DOHH2 (cell line): ENCODE measurements around the gene ASIC1.

ENCODE experiments used
- H3F3A ChIP-seq: fragments of 200-600 bp; sonication (generic), shearing (Covaris generic); 2 replicates; pipeline ENCODE4 v1.6.0; 2016; ENCODE audit warnings: antibody characterized with exemption, mild to moderate bottlenecking; ENCODE audit not compliant: control insufficient read depth, insufficient read depth
- H3K27ac ChIP-seq: fragments of 200-600 bp; sonication (generic); 2 replicates; pipeline ENCODE4 v1.5.1; 2014; ENCODE audit warnings: low read depth, mild to moderate bottlenecking, low read length, moderate library complexity
- H3K27me3 ChIP-seq: fragments of 200-600 bp; sonication (generic); 2 replicates; pipeline ENCODE4 v1.6.1; 2014; ENCODE audit warnings: mild to moderate bottlenecking, low read length, mixed read lengths; ENCODE audit not compliant: control insufficient read depth
- H3K36me3 ChIP-seq: fragments of 200-600 bp; sonication (generic); 2 replicates; pipeline ENCODE4 v1.6.1; 2014; ENCODE audit warnings: mild to moderate bottlenecking, low read length, moderate library complexity, mixed read lengths; ENCODE audit not compliant: control insufficient read depth
- H3K4me1 ChIP-seq: fragments of 200-600 bp; sonication (generic); 2 replicates; pipeline ENCODE4 v1.6.1; 2014; ENCODE audit warnings: mild to moderate bottlenecking, low read length, mixed read lengths; ENCODE audit not compliant: control insufficient read depth
- H3K4me2 ChIP-seq: fragments of 200-600 bp; sonication (generic); 2 replicates; pipeline ENCODE4 v1.6.0; 2014; ENCODE audit warnings: mild to moderate bottlenecking, low read length, moderate library complexity
- H3K4me3 ChIP-seq: fragments of 200-600 bp; sonication (generic); 2 replicates; pipeline ENCODE4 v1.5.1; 2014; ENCODE audit warnings: mild to moderate bottlenecking, low read length, mixed read lengths
- H3K79me2 ChIP-seq: fragments of 200-600 bp; sonication (generic); 2 replicates; pipeline ENCODE4 v1.6.1; 2014; ENCODE audit warnings: mild to moderate bottlenecking, low read length, mixed read lengths; ENCODE audit not compliant: control insufficient read depth
- H3K9me2 ChIP-seq: fragments of 200-600 bp; sonication (generic); replicated peaks from 2 replicates; pipeline ENCODE4 v1.6.1; 2014; ENCODE audit warnings: mild to moderate bottlenecking, low read length, mixed read lengths; ENCODE audit not compliant: control insufficient read depth
- H3K9me3 ChIP-seq: fragments of 200-600 bp; sonication (generic); 2 replicates; pipeline ENCODE4 v1.6.1; 2014; ENCODE audit warnings: antibody characterized with exemption, low read length, mixed read lengths; ENCODE audit not compliant: control insufficient read depth, insufficient read depth
- H4K20me1 ChIP-seq: fragments of 200-600 bp; sonication (generic); 2 replicates; pipeline ENCODE4 v1.6.0; 2014; ENCODE audit warnings: low read depth, mild to moderate bottlenecking, antibody characterized with exemption, low read length, moderate library complexity; ENCODE audit not compliant: control insufficient read depth, insufficient read depth
- EZH2phosphoT487 ChIP-seq: fragments of 200-600 bp; sonication (generic); IDR thresholded peaks from 2 replicates; pipeline ENCODE4 v1.6.1; 2017; ENCODE audit warnings: borderline replicate concordance, mild to moderate bottlenecking, antibody characterized with exemption, low read length, moderate library complexity, mixed read lengths
- TF ChIP-seq, protein P1 (sequence below): fragments of 200-600 bp; sonication (generic); IDR thresholded peaks from one replicate; pipeline ENCODE4 v1.5.1; 2014; ENCODE audit warnings: antibody characterized with exemption, mild to moderate bottlenecking, low read depth, low read length; ENCODE audit not compliant: poor library complexity, severe bottlenecking

ASIC1 gene

DNA sequence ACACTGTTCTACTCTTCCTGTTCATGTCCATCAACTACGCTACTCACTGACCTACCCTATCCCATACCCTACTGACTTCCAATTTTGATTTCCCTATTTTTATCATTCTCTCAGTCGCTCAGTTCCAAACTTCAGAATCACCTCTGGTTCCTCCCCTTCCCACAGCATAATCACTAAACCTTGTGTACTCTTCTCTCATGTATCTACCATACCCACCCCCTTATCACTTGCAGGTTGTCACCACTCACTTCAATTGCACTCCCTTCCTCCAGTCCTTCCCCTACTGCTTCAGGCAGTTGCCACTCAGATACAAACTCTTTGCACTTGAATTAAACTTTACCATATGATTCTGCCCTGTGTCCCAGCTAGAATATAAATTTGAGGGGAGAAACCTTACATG, 38.4 kb upstream of the ASIC1 start:
- Histone ChIP-seq H3K27me3 (no peaks in the 10 kb centered on the region), H3K9me3 (no peaks in the 10 kb centered on the region), H3K4me3 (no peak overlapping the region), H3K36me3 (peaks cover 68% of the 10 kb centered on the region), H3K27ac (no peak overlapping the region), H3K79me2 (peaks cover 95% of the 10 kb centered on the region), H3K4me1 (peaks cover 30% of the 10 kb centered on the region), H3K9me2 (no peaks in the 10 kb centered on the region), H4K20me1 (peaks cover 16% of the 10 kb centered on the region; the same call in 1 of the 2 replicates), H3K4me2 (no peak overlapping the region), H3F3A (no peaks in the 10 kb centered on the region; the same call in 1 of the 2 replicates)
- TF ChIP-seq EZH2phosphoT487 = no peak
- TF ChIP-seq, protein P1, sequence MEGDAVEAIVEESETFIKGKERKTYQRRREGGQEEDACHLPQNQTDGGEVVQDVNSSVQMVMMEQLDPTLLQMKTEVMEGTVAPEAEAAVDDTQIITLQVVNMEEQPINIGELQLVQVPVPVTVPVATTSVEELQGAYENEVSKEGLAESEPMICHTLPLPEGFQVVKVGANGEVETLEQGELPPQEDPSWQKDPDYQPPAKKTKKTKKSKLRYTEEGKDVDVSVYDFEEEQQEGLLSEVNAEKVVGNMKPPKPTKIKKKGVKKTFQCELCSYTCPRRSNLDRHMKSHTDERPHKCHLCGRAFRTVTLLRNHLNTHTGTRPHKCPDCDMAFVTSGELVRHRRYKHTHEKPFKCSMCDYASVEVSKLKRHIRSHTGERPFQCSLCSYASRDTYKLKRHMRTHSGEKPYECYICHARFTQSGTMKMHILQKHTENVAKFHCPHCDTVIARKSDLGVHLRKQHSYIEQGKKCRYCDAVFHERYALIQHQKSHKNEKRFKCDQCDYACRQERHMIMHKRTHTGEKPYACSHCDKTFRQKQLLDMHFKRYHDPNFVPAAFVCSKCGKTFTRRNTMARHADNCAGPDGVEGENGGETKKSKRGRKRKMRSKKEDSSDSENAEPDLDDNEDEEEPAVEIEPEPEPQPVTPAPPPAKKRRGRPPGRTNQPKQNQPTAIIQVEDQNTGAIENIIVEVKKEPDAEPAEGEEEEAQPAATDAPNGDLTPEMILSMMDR = no peak

DNA sequence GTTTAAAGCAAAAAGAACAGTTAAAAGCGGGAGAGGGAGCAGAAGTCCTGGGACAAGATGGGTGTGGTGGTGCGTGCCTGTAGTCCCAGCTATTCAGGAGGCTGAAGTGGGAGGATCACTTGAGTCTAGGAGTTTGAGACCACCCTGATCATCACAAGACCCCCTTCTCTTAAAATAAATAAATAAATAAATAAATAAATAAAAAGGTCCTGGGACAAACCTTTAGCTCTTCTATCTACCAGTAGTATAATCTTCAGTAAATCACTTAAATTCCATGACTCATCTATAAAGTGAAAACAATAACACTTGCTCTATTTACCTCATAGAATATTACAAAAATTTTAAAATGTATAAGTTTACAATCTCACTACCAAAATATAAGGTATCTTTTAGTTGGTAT, 37.9 kb upstream of the ASIC1 start:
- H3K4me1 ChIP-seq = peaks cover 34% of the 10 kb centered on the region
- H3K9me3 ChIP-seq = no peaks in the 10 kb centered on the region
- no peaks in the 10 kb centered on the region; the same call in 1 of the 2 replicates for H3F3A ChIP-seq
- H4K20me1 ChIP-seq = peaks cover 16% of the 10 kb centered on the region; the same call in 1 of the 2 replicates
- H3K27me3 ChIP-seq = no peaks in the 10 kb centered on the region
- H3K4me2 ChIP-seq = no peak overlapping the region
- peaks cover 95% of the 10 kb centered on the region for H3K79me2 ChIP-seq
- no peak overlapping the region for H3K27ac ChIP-seq
- no peak overlapping the region for H3K4me3 ChIP-seq
- peaks cover 67% of the 10 kb centered on the region for H3K36me3 ChIP-seq
- TF ChIP-seq, protein P1 = no peak
- no peak for TF ChIP-seq EZH2phosphoT487
- H3K9me2 ChIP-seq = no peaks in the 10 kb centered on the region

DNA sequence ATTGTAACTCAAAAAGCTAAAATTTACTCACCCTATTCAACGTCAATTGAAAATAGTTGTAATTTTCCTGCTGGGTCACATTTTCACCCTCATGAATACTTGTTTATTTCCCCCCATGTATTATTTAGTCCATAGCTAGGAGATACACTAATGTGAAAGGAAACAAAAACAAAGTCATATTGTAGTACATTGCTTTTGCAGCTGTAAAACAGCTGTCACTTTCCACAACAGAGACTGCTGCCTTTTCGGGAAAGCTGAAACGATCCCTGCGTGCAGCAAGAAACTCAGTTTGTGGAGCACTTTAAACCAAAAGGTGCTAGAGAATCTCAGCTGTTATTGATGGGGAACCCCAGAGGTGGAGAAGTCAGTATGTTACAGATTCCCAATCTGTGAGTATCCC, 36.4 kb upstream of the ASIC1 start:
- Histone ChIP-seq H3K4me1 (peaks cover 39% of the 10 kb centered on the region), H3K36me3 (peaks cover 67% of the 10 kb centered on the region), H4K20me1 (peaks cover 16% of the 10 kb centered on the region; the same call in 1 of the 2 replicates), H3K79me2 (peaks cover 92% of the 10 kb centered on the region), H3K4me2 (0 out of 2 replicates have a peak overlapping the region, but pooled peaks have one; percentile 0), H3K4me3 (no peak overlapping the region), H3K9me2 (no peaks in the 10 kb centered on the region), H3K27ac (no peak overlapping the region), H3F3A (no peaks in the 10 kb centered on the region; the same call in 1 of the 2 replicates), H3K9me3 (no peaks in the 10 kb centered on the region), H3K27me3 (no peaks in the 10 kb centered on the region)
- TF ChIP-seq, protein P1 = no peak
- no peak for TF ChIP-seq EZH2phosphoT487

DNA sequence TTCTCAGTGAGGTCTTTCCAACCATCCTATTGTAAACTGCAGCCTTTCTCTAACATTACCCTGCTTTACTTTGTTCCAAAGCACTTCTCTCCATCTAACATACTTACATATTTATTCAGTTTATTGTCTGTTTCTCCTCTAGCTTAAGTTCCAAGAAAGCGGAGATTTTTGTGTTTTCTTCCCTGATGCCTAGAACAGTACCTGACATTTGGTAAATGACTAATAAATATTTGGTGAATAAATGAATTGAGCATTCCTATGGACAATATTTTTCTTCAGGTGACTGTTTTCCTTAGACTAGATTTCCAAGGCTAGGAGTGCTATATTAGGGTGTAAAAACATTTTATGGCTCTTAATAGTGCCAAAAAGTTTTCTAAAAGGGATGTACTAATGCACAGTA, 34.5 kb upstream of the ASIC1 start:
- Histone ChIP-seq H3K4me1 (peaks cover 42% of the 10 kb centered on the region), H4K20me1 (peaks cover 16% of the 10 kb centered on the region; the same call in 1 of the 2 replicates), H3K9me2 (no peaks in the 10 kb centered on the region), H3K9me3 (no peaks in the 10 kb centered on the region), H3K27me3 (no peaks in the 10 kb centered on the region), H3K4me3 (peak overlapping the region; percentile 95), H3K79me2 (peaks cover 74% of the 10 kb centered on the region), H3K36me3 (peaks cover 53% of the 10 kb centered on the region), H3F3A (no peaks in the 10 kb centered on the region; the same call in 1 of the 2 replicates), H3K27ac (no peak overlapping the region), H3K4me2 (peak overlapping the region; percentile 81)
- TF ChIP-seq, protein P1 = no peak
- TF ChIP-seq EZH2phosphoT487 = no peak
